MM.1S (cell line): ENCODE measurements around the gene AXL.

Experiments
- CTCF ChIP-seq: fragments of 300-600 bp; sonication (generic); IDR thresholded peaks from 2 replicates; pipeline ENCODE4 v1.5.1; 2016; ENCODE audit warnings: antibody characterized with exemption, low read length, mixed read lengths
- EZH2 ChIP-seq: fragments of 300-600 bp; sonication (generic); optimal IDR thresholded peaks from 2 replicates; pipeline ENCODE3; 2017; ENCODE audit warnings: low read depth, mild to moderate bottlenecking, antibody characterized with exemption, low read length, mixed read lengths

- TF ChIP-seq EZH2, result no peak
- TF ChIP-seq CTCF, result no peak
These were observed 84.9 kb downstream of the AXL start for GRCh38 chr19:41303954-41304353.
